K562 (cell line): ENCODE data around the gene TXNRD2. TPM values are rescaled to one million over a fixed set of nuclear protein-coding genes. Genes with fewer than 3 reads are reported as not detected.

ENCODE experiments used
- CBFB ChIP-seq: sonication (generic); formaldehyde crosslinking; IDR thresholded peaks from 2 replicates; pipeline ENCODE4 v1.4.0; 2020; ENCODE audit warnings: mild to moderate bottlenecking, missing genetic modification reagents
- E2F3 ChIP-seq: fragments of 250-450 bp; sonication (Bioruptor Pico); IDR thresholded peaks from 2 replicates; pipeline ENCODE4 v1.4.0; 2020; ENCODE audit warnings: mild to moderate bottlenecking
- EGR1 ChIP-seq: fragments of 450-650 bp; conservative IDR thresholded peaks from 2 replicates; pipeline ENCODE4 v1.6.1; 2017; ENCODE audit warnings: mild to moderate bottlenecking
- FOXM1 ChIP-seq, 2 experiments: fragments of 450-650 bp in 1 of 2; sonication (generic) in 1 of 2; formaldehyde crosslinking in 1 of 2; IDR thresholded peaks; 2 replicates each; pipeline versions ENCODE4 v1.6.1 to v1.9.0; 2017 to 2022; ENCODE audit warnings: low read depth in 2 of 2, mild to moderate bottlenecking in 2 of 2, missing genetic modification reagents in 1 of 2, moderate library complexity in 1 of 2
- GATAD2B ChIP-seq: fragments of 450-650 bp; IDR thresholded peaks from 2 replicates; pipeline ENCODE4 v1.6.1; 2017; ENCODE audit warnings: mild to moderate bottlenecking, borderline replicate concordance
- HDAC3 ChIP-seq: fragments of 450-650 bp; IDR thresholded peaks from 2 replicates; pipeline ENCODE4 v1.6.1; 2018; ENCODE audit warnings: borderline replicate concordance, mild to moderate bottlenecking, moderate library complexity; ENCODE audit not compliant: partially characterized antibody
- NFXL1 ChIP-seq: fragments of 450-650 bp; formaldehyde crosslinking; IDR thresholded peaks from 2 replicates; pipeline ENCODE4 v1.4.0; 2021; ENCODE audit warnings: mild to moderate bottlenecking
- NRF1 ChIP-seq, 2 experiments: fragments of 450-650 bp; IDR thresholded peaks in 1 of 2; conservative IDR thresholded peaks in 1 of 2; 2 replicates each; pipeline ENCODE4 v1.6.1; 2014; ENCODE audit warnings: mild to moderate bottlenecking in 2 of 2
- PHB ChIP-seq: fragments of 250-450 bp; sonication (Bioruptor Pico); IDR thresholded peaks from 2 replicates; pipeline ENCODE4 v1.5.0; 2021
- RCOR1 ChIP-seq, 2 experiments: IDR thresholded peaks; 2 replicates each; pipeline ENCODE4 v1.6.1; 2012; ENCODE audit warnings: low read depth in 2 of 2, low read length in 2 of 2, borderline replicate concordance in 1 of 2, improper control_type of control experiment in 1 of 2
- SETDB1 ChIP-seq: IDR thresholded peaks from one replicate; pipeline ENCODE4 v1.6.1; 2012; ENCODE audit warnings: low read length, control low read depth, inconsistent platforms
- SMARCA4 ChIP-seq: fragments of 450-650 bp; IDR thresholded peaks from 2 replicates; pipeline ENCODE4 v1.6.1; 2016
- SNIP1 ChIP-seq: fragments of 450-650 bp; IDR thresholded peaks from 2 replicates; pipeline ENCODE4 v1.7.1; 2017; ENCODE audit warnings: low read depth, mild to moderate bottlenecking
- SUPT5H ChIP-seq: fragments of 450-650 bp; IDR thresholded peaks from 2 replicates; pipeline ENCODE4 v1.6.1; 2016
- ZNF12 ChIP-seq: sonication (generic); formaldehyde crosslinking; IDR thresholded peaks from 2 replicates; pipeline ENCODE4 v1.4.0; 2020; ENCODE audit warnings: mild to moderate bottlenecking, missing genetic modification reagents
- polyA plus RNA-seq, 8 experiments: library from polyadenylated mRNA; depleted of rRNA in 4 of 8; stranded (reverse) in 5 of 8; unstranded in 3 of 8; fragments of >200 nt; fragmentation: Nextera tagmentation in 2 of 8; fragmentation: Illumina TruSeq in 1 of 8; extraction: Ambion mirVana in 2 of 8; extraction: Trizol in 1 of 8; gene quantifications; 2 replicates each; pipeline versions ENCODE4 v1.2.1 to v1.2.3, GENCODE V29; 2011 to 2014; ENCODE audit warnings: inconsistent platforms in 1 of 8, missing spikeins in 1 of 8
- total RNA-seq, 7 experiments: library from RNA; depleted of rRNA in 6 of 7; stranded (reverse); fragments of >200 nt in 6 of 7; fragmentation: Illumina TruSeq in 2 of 7; extraction: Trizol in 2 of 7; gene quantifications; 2 replicates each; pipeline versions ENCODE4 v1.2.1 to v1.2.3, GENCODE V29; 2011 to 2021; ENCODE audit warnings: low replicate concordance in 1 of 7
- TF ChIP-seq, protein P1 (sequence below): sonication (generic); formaldehyde crosslinking; IDR thresholded peaks from 2 replicates; pipeline ENCODE4 v1.8.0; 2022; ENCODE audit warnings: missing genetic modification reagents, mild to moderate bottlenecking, borderline replicate concordance
- TF ChIP-seq, protein P2 (sequence below): fragments of 250-450 bp; sonication (Bioruptor Pico); IDR thresholded peaks from 2 replicates; pipeline ENCODE4 v1.5.0; 2021; ENCODE audit warnings: mild to moderate bottlenecking, borderline replicate concordance
- TF ChIP-seq, protein P3 (sequence below), 2 experiments: fragments of 200-800 bp in 1 of 2; sonication (Bioruptor generic) in 1 of 2; sonication (generic) in 1 of 2; formaldehyde crosslinking in 1 of 2; IDR thresholded peaks in 1 of 2; conservative IDR thresholded peaks in 1 of 2; 2 replicates each; pipeline versions ENCODE4 v1.5.0 to v1.6.1; 2016 to 2020; ENCODE audit warnings: missing compliant biosample characterization in 1 of 2, missing genetic modification characterization in 1 of 2, missing genetic modification reagents in 1 of 2
- TF ChIP-seq, protein P4 (sequence below), 2 experiments: IDR thresholded peaks; 2 replicates each; pipeline ENCODE4 v1.6.1; 2012; ENCODE audit warnings: improper control_type of control experiment in 2 of 2, low read depth in 2 of 2, low read length in 2 of 2, borderline replicate concordance in 1 of 2

TXNRD2 gene
- total and polyA plus RNA-seq, 9 of the 15 experiments (the other 6 are each of a cell fraction or from before 2014, with no cell fraction given), result 3.3 to 80.2 (median 49.4) TPM

DNA sequence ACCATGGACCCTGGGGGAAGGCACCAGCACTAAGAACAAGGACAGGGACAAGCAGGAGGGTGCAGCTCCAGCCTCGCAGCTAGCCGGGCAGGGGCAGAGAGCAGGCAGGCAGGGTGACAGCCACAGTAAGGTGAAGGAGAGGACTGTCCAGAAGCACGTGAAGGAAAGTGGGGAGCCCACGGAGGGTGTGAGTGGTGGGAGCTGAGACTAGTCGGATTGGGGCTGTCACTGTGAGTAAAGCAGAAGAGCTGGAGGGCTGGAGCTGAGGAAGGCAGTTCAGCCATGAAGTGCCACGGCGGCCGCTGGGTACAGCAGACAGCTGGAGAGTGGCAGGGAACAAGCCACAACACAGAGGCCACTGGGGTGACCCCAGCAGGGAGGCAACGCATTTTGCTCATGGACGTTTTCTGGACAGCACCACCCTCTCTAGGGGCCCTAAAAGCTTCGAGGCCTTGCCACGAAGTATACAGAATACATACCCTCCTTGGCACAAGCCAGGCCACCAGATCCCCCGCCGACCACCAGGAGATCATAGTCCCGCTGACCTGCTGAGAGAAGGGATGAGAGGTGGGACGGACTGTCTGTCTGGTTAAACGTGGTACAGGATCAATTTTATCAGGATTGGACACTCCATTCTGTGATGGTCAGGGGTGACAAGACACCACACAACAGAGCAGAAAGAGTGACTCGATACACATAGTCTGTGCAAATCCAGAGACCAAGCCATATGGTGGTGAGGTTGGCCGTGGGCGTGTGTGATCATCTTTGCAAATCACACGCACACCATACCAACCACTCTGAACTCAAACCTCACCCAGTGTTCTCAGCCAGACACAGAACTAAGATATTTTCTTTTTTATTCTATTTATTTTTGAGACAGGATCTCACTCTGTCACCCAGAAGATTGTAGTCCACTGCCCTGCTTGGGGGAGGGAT, 10.8 kb downstream of the TXNRD2 start (continued):
- TF ChIP-seq, protein P1, sequence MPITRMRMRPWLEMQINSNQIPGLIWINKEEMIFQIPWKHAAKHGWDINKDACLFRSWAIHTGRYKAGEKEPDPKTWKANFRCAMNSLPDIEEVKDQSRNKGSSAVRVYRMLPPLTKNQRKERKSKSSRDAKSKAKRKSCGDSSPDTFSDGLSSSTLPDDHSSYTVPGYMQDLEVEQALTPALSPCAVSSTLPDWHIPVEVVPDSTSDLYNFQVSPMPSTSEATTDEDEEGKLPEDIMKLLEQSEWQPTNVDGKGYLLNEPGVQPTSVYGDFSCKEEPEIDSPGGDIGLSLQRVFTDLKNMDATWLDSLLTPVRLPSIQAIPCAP (CRISPR knock-in tag), result no peak
- TF ChIP-seq EGR1 (peak; percentile 10; the same call in 1 of the 2 replicates), E2F3 (CRISPR knock-in tag) (0 out of 2 replicates have a peak, but pooled peaks have one; percentile 3), SUPT5H (peak; percentile 16; the same call in 1 of the 2 replicates), NRF1 (conservative IDR thresholded peaks at IDR 0.05 in 1 of 2, IDR thresholded peaks at IDR 0.05 in 1 of 2) (no peak), GATAD2B (no peak), NFXL1 (no peak), SNIP1 (no peak), RCOR1 (IDR thresholded peaks at IDR 0.05; ENCODE audit: borderline replicate concordance in 1 of 2, low read depth in 2 of 2, low read length in 2 of 2) (no peak), ZNF12 (CRISPR knock-in tag) (peak; percentile 83), FOXM1 (IDR thresholded peaks at IDR 0.05; ENCODE audit: low read depth) (no peak), FOXM1 (CRISPR knock-in tag; IDR thresholded peaks at IDR 0.05; ENCODE audit: low read depth) (peak; percentile 72; the same call in 1 of the 2 replicates), CBFB (peak; percentile 53; the same call in 1 of the 2 replicates), SMARCA4 (no peak), SETDB1 (peak; percentile 20), HDAC3 (no peak), PHB (CRISPR knock-in tag) (no peak)
- TF ChIP-seq, protein P2, sequence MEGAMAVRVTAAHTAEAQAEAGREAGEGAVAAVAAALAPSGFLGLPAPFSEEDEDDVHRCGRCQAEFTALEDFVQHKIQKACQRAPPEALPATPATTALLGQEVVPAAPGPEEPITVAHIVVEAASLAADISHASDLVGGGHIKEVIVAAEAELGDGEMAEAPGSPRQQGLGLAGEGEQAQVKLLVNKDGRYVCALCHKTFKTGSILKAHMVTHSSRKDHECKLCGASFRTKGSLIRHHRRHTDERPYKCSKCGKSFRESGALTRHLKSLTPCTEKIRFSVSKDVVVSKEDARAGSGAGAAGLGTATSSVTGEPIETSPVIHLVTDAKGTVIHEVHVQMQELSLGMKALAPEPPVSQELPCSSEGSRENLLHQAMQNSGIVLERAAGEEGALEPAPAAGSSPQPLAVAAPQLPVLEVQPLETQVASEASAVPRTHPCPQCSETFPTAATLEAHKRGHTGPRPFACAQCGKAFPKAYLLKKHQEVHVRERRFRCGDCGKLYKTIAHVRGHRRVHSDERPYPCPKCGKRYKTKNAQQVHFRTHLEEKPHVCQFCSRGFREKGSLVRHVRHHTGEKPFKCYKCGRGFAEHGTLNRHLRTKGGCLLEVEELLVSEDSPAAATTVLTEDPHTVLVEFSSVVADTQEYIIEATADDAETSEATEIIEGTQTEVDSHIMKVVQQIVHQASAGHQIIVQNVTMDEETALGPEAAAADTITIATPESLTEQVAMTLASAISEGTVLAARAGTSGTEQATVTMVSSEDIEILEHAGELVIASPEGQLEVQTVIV (CRISPR knock-in tag), result no peak
- TF ChIP-seq, protein P3, sequence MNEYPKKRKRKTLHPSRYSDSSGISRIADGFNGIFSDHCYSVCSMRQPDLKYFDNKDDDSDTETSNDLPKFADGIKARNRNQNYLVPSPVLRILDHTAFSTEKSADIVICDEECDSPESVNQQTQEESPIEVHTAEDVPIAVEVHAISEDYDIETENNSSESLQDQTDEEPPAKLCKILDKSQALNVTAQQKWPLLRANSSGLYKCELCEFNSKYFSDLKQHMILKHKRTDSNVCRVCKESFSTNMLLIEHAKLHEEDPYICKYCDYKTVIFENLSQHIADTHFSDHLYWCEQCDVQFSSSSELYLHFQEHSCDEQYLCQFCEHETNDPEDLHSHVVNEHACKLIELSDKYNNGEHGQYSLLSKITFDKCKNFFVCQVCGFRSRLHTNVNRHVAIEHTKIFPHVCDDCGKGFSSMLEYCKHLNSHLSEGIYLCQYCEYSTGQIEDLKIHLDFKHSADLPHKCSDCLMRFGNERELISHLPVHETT (CRISPR knock-in tag; conservative IDR thresholded peaks at IDR 0.05 in 1 of 2, IDR thresholded peaks at IDR 0.05 in 1 of 2), result no peak
- TF ChIP-seq, protein P4, sequence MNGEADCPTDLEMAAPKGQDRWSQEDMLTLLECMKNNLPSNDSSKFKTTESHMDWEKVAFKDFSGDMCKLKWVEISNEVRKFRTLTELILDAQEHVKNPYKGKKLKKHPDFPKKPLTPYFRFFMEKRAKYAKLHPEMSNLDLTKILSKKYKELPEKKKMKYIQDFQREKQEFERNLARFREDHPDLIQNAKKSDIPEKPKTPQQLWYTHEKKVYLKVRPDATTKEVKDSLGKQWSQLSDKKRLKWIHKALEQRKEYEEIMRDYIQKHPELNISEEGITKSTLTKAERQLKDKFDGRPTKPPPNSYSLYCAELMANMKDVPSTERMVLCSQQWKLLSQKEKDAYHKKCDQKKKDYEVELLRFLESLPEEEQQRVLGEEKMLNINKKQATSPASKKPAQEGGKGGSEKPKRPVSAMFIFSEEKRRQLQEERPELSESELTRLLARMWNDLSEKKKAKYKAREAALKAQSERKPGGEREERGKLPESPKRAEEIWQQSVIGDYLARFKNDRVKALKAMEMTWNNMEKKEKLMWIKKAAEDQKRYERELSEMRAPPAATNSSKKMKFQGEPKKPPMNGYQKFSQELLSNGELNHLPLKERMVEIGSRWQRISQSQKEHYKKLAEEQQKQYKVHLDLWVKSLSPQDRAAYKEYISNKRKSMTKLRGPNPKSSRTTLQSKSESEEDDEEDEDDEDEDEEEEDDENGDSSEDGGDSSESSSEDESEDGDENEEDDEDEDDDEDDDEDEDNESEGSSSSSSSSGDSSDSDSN (IDR thresholded peaks at IDR 0.05; ENCODE audit: borderline replicate concordance in 1 of 2, low read depth in 2 of 2, low read length in 2 of 2), result no peak
